Vagina (tissue), 2 donors: ENCODE results near the gene APOB.

Experiments used
- POLR2AphosphoS5 ChIP-seq, 2 donors: sonication (generic); formaldehyde crosslinking; IDR thresholded peaks; one replicate each; pipeline ENCODE4 v1.9.0; 2017; ENCODE audit warnings: antibody characterized with exemption in 2 of 2, mild to moderate bottlenecking in 2 of 2, low read depth in 1 of 2; ENCODE audit not compliant: insufficient read depth in 1 of 2
- TF ChIP-seq, protein P1 (sequence below), 3 experiments: fragments of 450-650 bp in 2 of 3; fragments of 200-600 bp in 1 of 3; sonication (generic) in 1 of 3; IDR thresholded peaks; one replicate each; pipeline ENCODE4 v1.5.1; 2017 to 2019; ENCODE audit warnings: antibody characterized with exemption in 3 of 3, mild to moderate bottlenecking in 2 of 3, moderate library complexity in 2 of 3

DNA sequence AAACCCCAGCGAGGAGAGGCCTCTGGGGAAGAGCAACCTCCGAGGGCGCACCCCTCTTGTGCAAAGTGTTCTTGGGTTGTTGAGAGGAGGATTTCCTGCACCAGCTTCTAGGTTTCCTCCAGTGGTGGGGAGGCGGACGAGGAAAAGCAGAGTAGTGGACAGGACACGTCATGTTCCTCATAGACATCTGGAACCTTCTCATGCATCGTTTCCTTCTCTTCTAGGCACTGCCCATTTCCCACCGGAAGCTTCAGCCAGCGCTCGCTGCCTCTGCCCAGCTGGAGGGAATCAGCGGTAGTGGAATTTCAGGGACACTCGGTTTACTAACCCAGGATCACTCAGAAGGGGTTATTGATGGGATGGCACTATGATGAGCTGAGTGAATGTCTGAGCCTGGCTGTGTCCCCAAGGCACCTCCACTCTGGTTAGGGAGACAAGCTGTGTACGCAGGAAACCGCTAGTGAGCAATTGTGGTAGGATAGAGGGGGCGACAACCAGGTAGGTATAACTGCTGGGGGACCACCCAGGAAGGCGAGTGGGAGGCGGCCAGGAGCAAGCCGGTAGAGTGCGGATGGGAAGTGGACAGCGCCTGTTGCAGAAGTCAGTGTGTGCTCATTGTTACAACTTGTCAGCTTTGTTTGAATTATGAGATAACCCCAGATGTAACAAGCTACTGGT, 960 bp upstream of the APOB start:
- TF ChIP-seq, protein P1, sequence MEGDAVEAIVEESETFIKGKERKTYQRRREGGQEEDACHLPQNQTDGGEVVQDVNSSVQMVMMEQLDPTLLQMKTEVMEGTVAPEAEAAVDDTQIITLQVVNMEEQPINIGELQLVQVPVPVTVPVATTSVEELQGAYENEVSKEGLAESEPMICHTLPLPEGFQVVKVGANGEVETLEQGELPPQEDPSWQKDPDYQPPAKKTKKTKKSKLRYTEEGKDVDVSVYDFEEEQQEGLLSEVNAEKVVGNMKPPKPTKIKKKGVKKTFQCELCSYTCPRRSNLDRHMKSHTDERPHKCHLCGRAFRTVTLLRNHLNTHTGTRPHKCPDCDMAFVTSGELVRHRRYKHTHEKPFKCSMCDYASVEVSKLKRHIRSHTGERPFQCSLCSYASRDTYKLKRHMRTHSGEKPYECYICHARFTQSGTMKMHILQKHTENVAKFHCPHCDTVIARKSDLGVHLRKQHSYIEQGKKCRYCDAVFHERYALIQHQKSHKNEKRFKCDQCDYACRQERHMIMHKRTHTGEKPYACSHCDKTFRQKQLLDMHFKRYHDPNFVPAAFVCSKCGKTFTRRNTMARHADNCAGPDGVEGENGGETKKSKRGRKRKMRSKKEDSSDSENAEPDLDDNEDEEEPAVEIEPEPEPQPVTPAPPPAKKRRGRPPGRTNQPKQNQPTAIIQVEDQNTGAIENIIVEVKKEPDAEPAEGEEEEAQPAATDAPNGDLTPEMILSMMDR (IDR thresholded peaks at IDR 0.05), result no peak
- TF ChIP-seq POLR2AphosphoS5 (IDR thresholded peaks at IDR 0.05; ENCODE audit: insufficient read depth in 1 of 2, low read depth in 1 of 2), result no peak
